Upper lobe of left lung (tissue), 4 donors: ENCODE results near the gene GABRG3.

Source experiments
- CTCF ChIP-seq, 6 experiments: fragments of 450-650 bp in 4 of 6; fragments of 200-600 bp in 2 of 6; sonication (generic) in 2 of 6; IDR thresholded peaks; one replicate each; pipeline ENCODE4 v1.5.1; 2016 to 2019; ENCODE audit warnings: antibody characterized with exemption in 6 of 6
- EP300 ChIP-seq, 4 donors: sonication (generic); formaldehyde crosslinking; IDR thresholded peaks; one replicate each; pipeline ENCODE4 v1.5.1; 2017; ENCODE audit warnings: antibody characterized with exemption in 4 of 4, control low read depth in 2 of 4
- POLR2A ChIP-seq, 4 donors: fragments of 450-650 bp; IDR thresholded peaks; one replicate each; pipeline ENCODE4 v1.5.1; 2016 to 2017; ENCODE audit warnings: antibody characterized with exemption in 4 of 4, mild to moderate bottlenecking in 2 of 4

DNA sequence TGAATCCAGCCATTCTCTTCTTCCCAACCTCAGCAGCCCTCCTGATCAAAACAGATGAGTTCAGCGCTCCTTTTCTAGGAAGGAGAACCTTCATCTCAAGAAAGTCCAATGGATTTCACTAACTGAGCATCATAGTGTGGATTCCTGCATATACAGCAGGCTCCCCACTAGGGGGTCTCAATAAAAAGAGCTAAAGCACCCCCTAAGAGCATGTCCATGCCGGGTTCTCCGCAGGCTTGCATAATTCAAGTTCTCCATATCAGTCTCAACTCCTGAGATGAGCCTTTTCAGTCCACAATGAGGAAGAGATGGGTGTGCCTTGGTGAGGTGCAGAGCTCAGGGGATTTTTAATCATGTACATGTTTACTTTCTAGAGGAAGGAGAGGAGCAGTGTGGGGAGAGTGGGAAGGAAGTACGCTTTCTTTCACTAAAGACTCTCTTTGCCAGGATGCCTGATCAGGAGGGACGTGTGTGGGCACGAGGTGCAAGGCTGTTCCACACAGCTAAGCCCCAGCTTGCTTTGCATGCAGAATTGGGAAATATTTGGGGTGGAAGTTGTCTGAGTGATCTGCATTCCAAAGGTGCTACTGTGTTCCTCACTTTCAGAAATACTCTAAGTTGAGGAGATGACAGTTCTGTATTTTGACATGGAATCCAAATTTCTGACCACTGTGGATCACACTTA is 564.6 kb downstream of the GABRG3 start:
- TF ChIP-seq CTCF (IDR thresholded peaks at IDR 0.05): no peak
- no peak for TF ChIP-seq POLR2A (IDR thresholded peaks at IDR 0.05)
- TF ChIP-seq EP300 (IDR thresholded peaks at IDR 0.05): no peak
